H1 (cell line): Measurements from ENCODE around the gene SMR3A.

Source experiments
- BRCA1 ChIP-seq: IDR thresholded peaks from 2 replicates; pipeline ENCODE4 v1.6.1; 2012; ENCODE audit warnings: low read depth, low read length, improper control_type of control experiment
- CREB1 ChIP-seq: IDR thresholded peaks from 2 replicates; pipeline ENCODE4 v1.6.1; 2012; ENCODE audit warnings: inconsistent platforms
- CTCF ChIP-seq, 3 experiments: IDR thresholded peaks; 1 replicate in 2 of 3; 2 replicates in 1 of 3; pipeline versions ENCODE4 v1.5.1 to v1.6.1; 2011; ENCODE audit warnings: low read length in 3 of 3, mild to moderate bottlenecking in 3 of 3, inconsistent platforms in 2 of 3, low read depth in 1 of 3, moderate library complexity in 1 of 3; ENCODE audit not compliant: insufficient read depth in 1 of 3; ENCODE audit errors: control extremely low read depth in 1 of 3
- GABPA ChIP-seq: IDR thresholded peaks from 2 replicates; pipeline ENCODE4 v1.6.1; 2011; ENCODE audit warnings: mild to moderate bottlenecking, low read length, moderate library complexity, borderline replicate concordance; ENCODE audit not compliant: insufficient read depth
- GTF2F1 ChIP-seq: IDR thresholded peaks from 2 replicates; pipeline ENCODE4 v1.6.1; 2012; ENCODE audit warnings: low read depth, low read length, improper control_type of control experiment, borderline replicate concordance
- HDAC2 ChIP-seq, 2 experiments: fragments of 300-600 bp in 1 of 2; sonication (generic) in 1 of 2; IDR thresholded peaks; 2 replicates each; pipeline ENCODE4 v1.6.1; 2011 to 2012; ENCODE audit warnings: low read depth in 2 of 2, low read length in 2 of 2, mild to moderate bottlenecking in 2 of 2, moderate library complexity in 2 of 2, borderline replicate concordance in 1 of 2, inconsistent platforms in 1 of 2
- JUN ChIP-seq: IDR thresholded peaks from 2 replicates; pipeline ENCODE4 v1.6.1; 2011; ENCODE audit warnings: low read depth, mild to moderate bottlenecking, improper control_type of control experiment, low read length
- KDM1A ChIP-seq: fragments of 200-600, 300-600 bp; sonication (generic); IDR thresholded peaks from 2 replicates; pipeline ENCODE4 v1.7.1; 2016; ENCODE audit warnings: mild to moderate bottlenecking, low read length, borderline replicate concordance
- POLR2A ChIP-seq, 2 experiments: IDR thresholded peaks; 1 replicate in 1 of 2; 2 replicates in 1 of 2; pipeline ENCODE4 v1.6.1; 2011; ENCODE audit warnings: low read depth in 2 of 2, low read length in 2 of 2, mild to moderate bottlenecking in 2 of 2; ENCODE audit errors: control extremely low read depth in 1 of 2
- POLR2AphosphoS5 ChIP-seq: IDR thresholded peaks from 2 replicates; pipeline ENCODE4 v1.6.1; 2011; ENCODE audit warnings: low read depth, low read length
- TF ChIP-seq, protein P1 (sequence below): IDR thresholded peaks from 2 replicates; pipeline ENCODE4 v1.6.1; 2011; ENCODE audit warnings: low read length, improper control_type of control experiment
- TF ChIP-seq, protein P2 (sequence below): IDR thresholded peaks from 2 replicates; pipeline ENCODE4 v1.6.1; 2012; ENCODE audit warnings: inconsistent platforms

GRCh38 chr4:70334681-70335080 lies 25.9 kb upstream of the SMR3A start, which contains the start of gene CABS1:
- TF ChIP-seq GABPA (no peak), CTCF (IDR thresholded peaks at IDR 0.05; ENCODE audit: control extremely low read depth in 1 of 3, insufficient read depth in 1 of 3, low read depth in 1 of 3, low read length in 3 of 3) (no peak), POLR2A (IDR thresholded peaks at IDR 0.05; ENCODE audit: control extremely low read depth in 1 of 2, low read depth in 2 of 2, low read length in 2 of 2) (no peak), CREB1 (no peak), POLR2AphosphoS5 (no peak), BRCA1 (no peak), KDM1A (no peak), HDAC2 (IDR thresholded peaks at IDR 0.05; ENCODE audit: borderline replicate concordance in 1 of 2, low read depth in 2 of 2, low read length in 2 of 2) (no peak), GTF2F1 (no peak), JUN (no peak)
- TF ChIP-seq, protein P1, sequence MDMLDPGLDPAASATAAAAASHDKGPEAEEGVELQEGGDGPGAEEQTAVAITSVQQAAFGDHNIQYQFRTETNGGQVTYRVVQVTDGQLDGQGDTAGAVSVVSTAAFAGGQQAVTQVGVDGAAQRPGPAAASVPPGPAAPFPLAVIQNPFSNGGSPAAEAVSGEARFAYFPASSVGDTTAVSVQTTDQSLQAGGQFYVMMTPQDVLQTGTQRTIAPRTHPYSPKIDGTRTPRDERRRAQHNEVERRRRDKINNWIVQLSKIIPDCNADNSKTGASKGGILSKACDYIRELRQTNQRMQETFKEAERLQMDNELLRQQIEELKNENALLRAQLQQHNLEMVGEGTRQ: no peak
- TF ChIP-seq, protein P2, sequence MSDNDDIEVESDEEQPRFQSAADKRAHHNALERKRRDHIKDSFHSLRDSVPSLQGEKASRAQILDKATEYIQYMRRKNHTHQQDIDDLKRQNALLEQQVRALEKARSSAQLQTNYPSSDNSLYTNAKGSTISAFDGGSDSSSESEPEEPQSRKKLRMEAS: no peak
